Neural cell (in vitro differentiated cells): ENCODE data around the gene HIF3A. TPM values are rescaled to one million over a fixed set of nuclear protein-coding genes. Genes with fewer than 3 reads are reported as not detected.

ENCODE experiments used
- H2AFZ ChIP-seq: fragments of 200-600, 300-800 bp; sonication (generic), shearing (Covaris generic); 2 replicates; pipeline ENCODE4 v1.6.0; 2014; ENCODE audit warnings: low read depth, mild to moderate bottlenecking, antibody characterized with exemption, low read length, moderate library complexity
- H3F3A ChIP-seq: fragments of 200-600 bp; shearing (Covaris generic); 2 replicates; pipeline ENCODE4 v1.6.1; 2016; ENCODE audit warnings: mild to moderate bottlenecking, moderate library complexity, mixed read lengths, antibody characterized with exemption, low read length; ENCODE audit not compliant: insufficient read depth, poor library complexity, severe bottlenecking
- H3K27ac ChIP-seq: fragments of 200-600, 300-800 bp; sonication (generic), shearing (Covaris generic); 2 replicates; pipeline ENCODE4 v1.5.1; 2014; ENCODE audit warnings: mild to moderate bottlenecking, low read length, moderate library complexity
- H3K27me3 ChIP-seq: fragments of 300-800, 200-600 bp; sonication (generic), shearing (Covaris generic); 2 replicates; pipeline ENCODE4 v1.6.0; 2014; ENCODE audit warnings: mild to moderate bottlenecking, low read depth, low read length, moderate library complexity; ENCODE audit not compliant: insufficient read depth
- H3K36me3 ChIP-seq: fragments of 300-800, 200-600 bp; sonication (generic), shearing (Covaris generic); 2 replicates; pipeline ENCODE4 v1.5.1; 2014; ENCODE audit warnings: mild to moderate bottlenecking, antibody characterized with exemption, low read length, moderate library complexity; ENCODE audit not compliant: insufficient read depth
- H3K4me2 ChIP-seq: fragments of 300-800, 200-600 bp; sonication (generic), shearing (Covaris generic); 2 replicates; pipeline ENCODE4 v1.6.0; 2014; ENCODE audit warnings: mild to moderate bottlenecking, low read length
- H3K4me3 ChIP-seq: fragments of 300-800, 200-600 bp; sonication (generic), shearing (Covaris generic); 2 replicates; pipeline ENCODE4 v1.5.1; 2014; ENCODE audit warnings: mild to moderate bottlenecking, low read length, moderate library complexity
- H3K79me2 ChIP-seq: fragments of 200-600 bp; shearing (Covaris generic); replicated peaks from 2 replicates; pipeline ENCODE4 v1.6.0; 2014; ENCODE audit warnings: mild to moderate bottlenecking, low read length, moderate library complexity; ENCODE audit not compliant: insufficient read depth
- H3K9ac ChIP-seq: fragments of 300-800, 200-600 bp; sonication (generic), shearing (Covaris generic); 2 replicates; pipeline ENCODE4 v1.6.1; 2016; ENCODE audit warnings: mild to moderate bottlenecking, low read length, mixed read lengths
- H3K9me2 ChIP-seq: fragments of 200-600 bp; shearing (Covaris generic); 2 replicates; pipeline ENCODE4 v1.6.1; 2016; ENCODE audit warnings: mild to moderate bottlenecking, low read length, mixed read lengths; ENCODE audit not compliant: insufficient read depth
- H3K9me3 ChIP-seq: fragments of 200-600, 300-800 bp; sonication (generic), shearing (Covaris generic); 2 replicates; pipeline ENCODE4 v1.6.1; 2016; ENCODE audit warnings: mild to moderate bottlenecking, mixed run types, low read length, moderate library complexity, mixed read lengths
- H4K20me1 ChIP-seq: fragments of 200-600 bp; shearing (Covaris generic); 2 replicates; pipeline ENCODE4 v1.6.1; 2016; ENCODE audit warnings: mild to moderate bottlenecking, mixed run types; ENCODE audit not compliant: insufficient read depth
- EP300 ChIP-seq: fragments of 450-650 bp; conservative IDR thresholded peaks from 2 replicates; pipeline ENCODE4 v1.6.1; 2014; ENCODE audit warnings: antibody characterized with exemption, mild to moderate bottlenecking, moderate library complexity; ENCODE audit not compliant: poor library complexity, severe bottlenecking
- EZH2 ChIP-seq: fragments of 200-600, 300-800 bp; shearing (Covaris generic), sonication (generic); IDR thresholded peaks from 2 replicates; pipeline ENCODE4 v1.6.1; 2014; ENCODE audit warnings: antibody characterized with exemption, low read length, borderline replicate concordance, mild to moderate bottlenecking; ENCODE audit not compliant: insufficient read depth, poor library complexity, severe bottlenecking
- MXI1 ChIP-seq: fragments of 450-650 bp; conservative IDR thresholded peaks from 2 replicates; pipeline ENCODE4 v1.6.1; 2014; ENCODE audit warnings: antibody characterized with exemption, mild to moderate bottlenecking; ENCODE audit not compliant: poor library complexity, severe bottlenecking
- POLR2AphosphoS5 ChIP-seq: IDR thresholded peaks from 2 replicates; pipeline ENCODE4 v1.6.1; 2012
- RAD21 ChIP-seq: fragments of 450-650 bp; conservative IDR thresholded peaks from 2 replicates; pipeline ENCODE4 v1.6.1; 2014; ENCODE audit warnings: antibody characterized with exemption, mild to moderate bottlenecking, moderate library complexity
- SMC3 ChIP-seq: fragments of 450-650 bp; conservative IDR thresholded peaks from 2 replicates; pipeline ENCODE4 v1.6.1; 2014; ENCODE audit warnings: antibody characterized with exemption, mild to moderate bottlenecking, moderate library complexity; ENCODE audit not compliant: poor library complexity
- TAF1 ChIP-seq: IDR thresholded peaks from 2 replicates; pipeline ENCODE4 v1.6.1; 2012; ENCODE audit warnings: low read depth
- polyA plus RNA-seq: library from polyadenylated mRNA; depleted of rRNA; stranded (reverse); fragments of >200 nt; gene quantifications from 2 replicates; pipeline ENCODE4 v1.2.3, GENCODE V29; 2014
- TF ChIP-seq, protein P1 (sequence below): IDR thresholded peaks from 2 replicates; pipeline ENCODE4 v1.6.1; 2012; ENCODE audit warnings: borderline replicate concordance
- TF ChIP-seq, protein P2 (sequence below): fragments of 450-650 bp; IDR thresholded peaks from 2 replicates; pipeline ENCODE4 v1.5.1; 2014; ENCODE audit warnings: antibody characterized with exemption, mild to moderate bottlenecking, moderate library complexity; ENCODE audit not compliant: poor library complexity, severe bottlenecking

HIF3A gene
- polyA plus RNA-seq, 1 donor from 2014 or later = 2.0 TPM

DNA sequence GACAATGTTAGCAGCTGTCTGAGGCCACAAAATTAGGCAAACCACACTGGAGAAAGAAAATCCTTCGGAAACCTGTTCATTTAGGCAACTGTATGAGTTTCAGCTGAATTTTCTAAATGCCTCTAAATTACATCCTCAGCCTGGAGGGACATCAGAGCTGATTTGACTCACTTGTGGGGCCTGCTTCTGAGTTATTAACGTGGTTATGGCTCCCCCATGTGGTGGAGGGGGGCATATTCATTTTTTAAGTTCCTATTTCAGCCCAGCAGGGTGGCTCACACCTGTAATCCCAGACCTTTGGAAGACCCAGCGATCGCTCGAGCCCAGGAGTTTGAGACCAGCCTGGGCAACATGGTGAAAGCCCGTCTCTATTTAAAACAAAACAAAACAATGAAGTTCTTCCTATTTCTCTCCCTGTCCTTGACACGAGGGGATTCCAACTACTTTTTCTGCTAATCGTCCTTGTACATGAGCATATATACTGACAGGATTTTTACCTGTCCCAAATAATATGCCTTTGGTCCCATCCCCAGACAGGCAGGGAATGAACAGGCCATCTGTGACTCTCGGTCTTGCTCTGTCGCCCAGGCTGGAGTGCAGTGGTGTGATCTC is 31.5 kb upstream of the HIF3A start:
- no peaks in the 10 kb centered on the region for H3K79me2 ChIP-seq
- no peaks in the 10 kb centered on the region for H3F3A ChIP-seq
- no peaks in the 10 kb centered on the region for H4K20me1 ChIP-seq
- H3K27me3 ChIP-seq = no peaks in the 10 kb centered on the region
- no peaks in the 10 kb centered on the region for H3K9me2 ChIP-seq
- TF ChIP-seq SMC3 (peak; percentile 91), POLR2AphosphoS5 (no peak), RAD21 (peak; percentile 95), EZH2 (no peak), MXI1 (no peak), TAF1 (no peak), EP300 (no peak)
- TF ChIP-seq, protein P1, sequence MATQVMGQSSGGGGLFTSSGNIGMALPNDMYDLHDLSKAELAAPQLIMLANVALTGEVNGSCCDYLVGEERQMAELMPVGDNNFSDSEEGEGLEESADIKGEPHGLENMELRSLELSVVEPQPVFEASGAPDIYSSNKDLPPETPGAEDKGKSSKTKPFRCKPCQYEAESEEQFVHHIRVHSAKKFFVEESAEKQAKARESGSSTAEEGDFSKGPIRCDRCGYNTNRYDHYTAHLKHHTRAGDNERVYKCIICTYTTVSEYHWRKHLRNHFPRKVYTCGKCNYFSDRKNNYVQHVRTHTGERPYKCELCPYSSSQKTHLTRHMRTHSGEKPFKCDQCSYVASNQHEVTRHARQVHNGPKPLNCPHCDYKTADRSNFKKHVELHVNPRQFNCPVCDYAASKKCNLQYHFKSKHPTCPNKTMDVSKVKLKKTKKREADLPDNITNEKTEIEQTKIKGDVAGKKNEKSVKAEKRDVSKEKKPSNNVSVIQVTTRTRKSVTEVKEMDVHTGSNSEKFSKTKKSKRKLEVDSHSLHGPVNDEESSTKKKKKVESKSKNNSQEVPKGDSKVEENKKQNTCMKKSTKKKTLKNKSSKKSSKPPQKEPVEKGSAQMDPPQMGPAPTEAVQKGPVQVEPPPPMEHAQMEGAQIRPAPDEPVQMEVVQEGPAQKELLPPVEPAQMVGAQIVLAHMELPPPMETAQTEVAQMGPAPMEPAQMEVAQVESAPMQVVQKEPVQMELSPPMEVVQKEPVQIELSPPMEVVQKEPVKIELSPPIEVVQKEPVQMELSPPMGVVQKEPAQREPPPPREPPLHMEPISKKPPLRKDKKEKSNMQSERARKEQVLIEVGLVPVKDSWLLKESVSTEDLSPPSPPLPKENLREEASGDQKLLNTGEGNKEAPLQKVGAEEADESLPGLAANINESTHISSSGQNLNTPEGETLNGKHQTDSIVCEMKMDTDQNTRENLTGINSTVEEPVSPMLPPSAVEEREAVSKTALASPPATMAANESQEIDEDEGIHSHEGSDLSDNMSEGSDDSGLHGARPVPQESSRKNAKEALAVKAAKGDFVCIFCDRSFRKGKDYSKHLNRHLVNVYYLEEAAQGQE = no peak
- TF ChIP-seq, protein P2, sequence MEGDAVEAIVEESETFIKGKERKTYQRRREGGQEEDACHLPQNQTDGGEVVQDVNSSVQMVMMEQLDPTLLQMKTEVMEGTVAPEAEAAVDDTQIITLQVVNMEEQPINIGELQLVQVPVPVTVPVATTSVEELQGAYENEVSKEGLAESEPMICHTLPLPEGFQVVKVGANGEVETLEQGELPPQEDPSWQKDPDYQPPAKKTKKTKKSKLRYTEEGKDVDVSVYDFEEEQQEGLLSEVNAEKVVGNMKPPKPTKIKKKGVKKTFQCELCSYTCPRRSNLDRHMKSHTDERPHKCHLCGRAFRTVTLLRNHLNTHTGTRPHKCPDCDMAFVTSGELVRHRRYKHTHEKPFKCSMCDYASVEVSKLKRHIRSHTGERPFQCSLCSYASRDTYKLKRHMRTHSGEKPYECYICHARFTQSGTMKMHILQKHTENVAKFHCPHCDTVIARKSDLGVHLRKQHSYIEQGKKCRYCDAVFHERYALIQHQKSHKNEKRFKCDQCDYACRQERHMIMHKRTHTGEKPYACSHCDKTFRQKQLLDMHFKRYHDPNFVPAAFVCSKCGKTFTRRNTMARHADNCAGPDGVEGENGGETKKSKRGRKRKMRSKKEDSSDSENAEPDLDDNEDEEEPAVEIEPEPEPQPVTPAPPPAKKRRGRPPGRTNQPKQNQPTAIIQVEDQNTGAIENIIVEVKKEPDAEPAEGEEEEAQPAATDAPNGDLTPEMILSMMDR = peak; percentile 97
- no peak overlapping the region for H3K4me3 ChIP-seq
- no peak overlapping the region for H3K4me2 ChIP-seq
- no peaks in the 10 kb centered on the region for H3K36me3 ChIP-seq
- H3K9ac ChIP-seq = no peak overlapping the region
- no peak overlapping the region for H2AFZ ChIP-seq
- H3K9me3 ChIP-seq = no peaks in the 10 kb centered on the region
- H3K27ac ChIP-seq = no peak overlapping the region

DNA sequence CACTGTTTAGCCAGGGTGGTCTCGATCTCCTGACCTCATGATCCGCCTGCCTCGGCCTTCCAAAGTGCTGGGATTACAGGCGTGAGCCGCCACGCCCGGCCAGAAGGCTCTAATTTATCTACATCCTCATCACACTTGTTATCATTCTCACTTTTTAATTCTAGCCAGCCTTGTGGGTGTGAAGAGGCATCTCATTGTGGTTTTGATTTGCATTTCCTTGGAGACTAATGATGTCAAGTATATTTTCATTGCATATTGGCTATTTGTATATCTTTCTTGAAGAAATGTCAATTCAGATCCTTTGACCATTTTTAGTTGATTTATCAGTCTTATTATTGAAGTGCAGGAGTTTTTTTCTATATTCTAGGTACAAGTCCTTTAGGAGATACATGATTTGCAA is 27.7 kb upstream of the HIF3A start:
- Histone ChIP-seq H3K27me3 (no peaks in the 10 kb centered on the region), H3K9me3 (no peaks in the 10 kb centered on the region), H3K9me2 (no peaks in the 10 kb centered on the region), H3K27ac (no peak overlapping the region), H3K4me3 (no peak overlapping the region), H3F3A (no peaks in the 10 kb centered on the region), H4K20me1 (no peaks in the 10 kb centered on the region), H3K4me2 (no peak overlapping the region), H3K79me2 (no peaks in the 10 kb centered on the region), H2AFZ (no peak overlapping the region), H3K36me3 (no peaks in the 10 kb centered on the region), H3K9ac (no peak overlapping the region)
- TF ChIP-seq, protein P2 = no peak
- no peak for TF ChIP-seq SMC3
